HG03066 (cell line): Measurements from ENCODE around the gene C1QB.
"Not testable (repeated sequence)": the region's sequence is repeated elsewhere in the genome, so short reads cannot be mapped to it uniquely, and the experiment has no call there.

Experiments used
- ATAC-seq: cut with Tn5 transposase; IDR thresholded peaks from one replicate; pipeline ENCODE4 v1.9.1; 2021; ENCODE audit warnings: low read depth; ENCODE audit not compliant: unreplicated experiment

The C1QB gene

GRCh38 chr1:22662318-22662717 is 9.3 kb downstream of the C1QB start:
- no peak for ATAC-seq

GRCh38 chr1:22662986-22663408 is 10.0 kb downstream of the C1QB start:
- ATAC-seq: no peak

DNA sequence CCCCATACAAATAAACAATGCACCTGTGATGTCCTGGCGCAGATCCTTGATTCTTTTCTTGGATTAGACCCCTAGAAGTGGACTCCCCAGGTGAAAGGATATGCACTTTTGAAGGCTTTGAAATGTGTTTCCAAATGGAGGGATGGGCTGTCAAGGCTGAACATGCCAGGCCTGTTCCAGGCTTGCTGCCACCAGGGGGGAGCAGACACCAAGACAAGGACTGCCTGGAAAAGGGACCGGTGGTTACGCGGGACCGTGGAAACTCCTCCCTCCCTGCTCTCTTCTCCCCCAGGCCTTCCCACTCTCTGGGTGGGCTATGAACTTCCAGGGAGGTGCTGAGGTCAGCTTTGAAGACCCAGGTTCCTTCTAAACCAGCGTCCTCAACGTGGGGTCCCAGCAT is 12.7 kb downstream of the C1QB start:
- no peak for ATAC-seq

DNA sequence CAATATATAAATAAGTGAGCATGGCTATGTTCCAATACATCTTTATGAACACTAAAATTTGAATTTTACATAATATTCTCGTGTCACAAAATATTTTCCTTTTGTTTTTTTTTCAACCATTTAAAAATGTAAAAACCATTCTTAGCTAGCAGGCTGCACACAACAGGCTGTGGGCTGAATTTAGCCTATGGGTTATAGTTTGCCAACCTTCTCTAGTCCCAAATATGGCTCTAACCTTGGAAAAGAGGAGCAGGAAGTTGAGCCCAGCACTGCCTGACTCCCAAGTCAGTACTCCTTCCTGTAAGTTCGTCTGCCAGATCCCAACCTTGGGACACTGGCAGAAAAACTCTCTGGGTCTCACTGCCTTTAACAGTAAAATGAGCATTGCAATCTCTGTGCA is 13.4 kb downstream of the C1QB start:
- ATAC-seq: no peak

DNA sequence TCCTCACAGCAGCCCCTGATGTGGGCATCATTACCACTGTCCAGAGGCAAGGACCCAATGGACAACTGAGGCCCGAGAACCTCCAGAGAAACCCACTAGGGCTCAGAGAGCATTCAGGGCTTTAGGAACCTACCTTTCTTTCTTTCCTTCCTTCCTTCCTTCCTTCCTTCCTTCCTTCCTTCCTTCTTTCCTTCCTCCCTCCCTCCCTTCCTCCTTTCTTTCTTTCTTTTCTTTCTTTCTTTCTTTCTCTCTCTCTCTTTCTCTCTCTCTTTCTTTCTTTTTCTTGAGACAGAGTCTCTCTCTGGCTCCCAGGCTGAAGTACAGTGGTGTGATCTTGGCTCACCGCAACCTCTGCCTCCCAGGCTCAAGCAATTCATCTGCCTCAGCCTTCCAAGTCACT is 15.8 kb downstream of the C1QB start:
- not testable (repeated sequence) for ATAC-seq

- ATAC-seq: no peak
Measured at GRCh38 chr1:22670352-22670975, 17.4 kb downstream of the C1QB start.

GRCh38 chr1:22671999-22672398 is 19.0 kb downstream of the C1QB start:
- no peak for ATAC-seq

GRCh38 chr1:22673486-22674409 is 20.7 kb downstream of the C1QB start:
- ATAC-seq: no peak

- no peak for ATAC-seq
Measured at GRCh38 chr1:22674410-22674749, 21.3 kb downstream of the C1QB start.

DNA sequence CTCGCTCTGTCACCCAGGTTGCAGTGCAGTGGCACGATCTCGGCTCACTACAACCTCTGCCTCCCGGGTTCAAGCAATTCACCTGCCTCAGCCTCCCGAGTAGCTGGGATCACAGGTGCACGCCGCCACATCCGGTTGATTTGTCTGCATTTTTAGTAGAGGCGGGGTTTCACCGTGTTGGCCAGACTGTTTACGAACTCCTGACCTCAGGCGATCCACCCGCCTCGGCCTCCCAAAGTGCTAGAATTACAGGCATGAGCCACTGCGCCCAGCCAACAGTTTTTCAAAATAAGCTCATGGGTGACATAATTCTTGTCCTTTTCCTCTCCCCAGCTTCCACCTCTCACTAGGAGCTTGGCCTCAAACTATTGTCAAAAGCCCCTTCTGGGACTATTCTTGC is 23.1 kb downstream of the C1QB start:
- ATAC-seq: not testable (repeated sequence)

- ATAC-seq: no peak
Measured at GRCh38 chr1:22676916-22677583, 24.0 kb downstream of the C1QB start.

GRCh38 chr1:22677931-22678896 is 25.2 kb downstream of the C1QB start:
- ATAC-seq: no peak

GRCh38 chr1:22680726-22681125 is 27.7 kb downstream of the C1QB start:
- ATAC-seq: no peak

DNA sequence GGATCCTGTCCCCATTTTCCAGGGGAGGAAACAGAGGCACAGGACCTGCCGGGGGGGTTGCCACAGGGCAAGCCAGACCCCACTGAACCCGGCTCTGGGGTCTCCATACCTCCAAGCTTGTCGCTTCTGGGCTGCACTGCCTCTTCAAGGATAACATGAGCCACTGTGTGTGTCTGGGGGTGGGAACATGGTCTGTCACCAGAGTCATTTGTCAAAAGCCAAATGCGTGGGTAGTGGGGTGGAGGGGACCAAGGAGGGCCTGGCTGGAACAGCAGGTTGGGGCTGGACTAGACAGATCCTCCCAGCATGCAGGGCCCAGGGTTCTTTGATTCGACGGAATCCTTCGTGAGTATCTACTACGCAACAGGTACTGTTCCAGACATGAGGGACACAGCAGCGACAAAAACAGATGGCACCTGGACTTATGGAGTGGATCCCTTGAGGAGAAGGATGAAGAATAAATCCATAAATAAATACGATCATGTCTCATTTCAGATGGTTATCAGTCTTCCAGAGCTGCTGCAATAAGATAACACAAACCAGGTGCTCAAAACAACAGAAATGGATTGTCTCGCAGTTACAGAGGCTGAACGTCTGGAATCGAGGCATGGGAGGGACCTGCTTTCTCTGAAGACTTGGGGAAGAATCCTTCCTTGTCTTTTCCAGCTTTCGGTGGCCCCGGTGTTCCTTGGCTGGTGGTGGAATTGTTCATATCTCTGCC is 28.7 kb downstream of the C1QB start:
- no peak for ATAC-seq

DNA sequence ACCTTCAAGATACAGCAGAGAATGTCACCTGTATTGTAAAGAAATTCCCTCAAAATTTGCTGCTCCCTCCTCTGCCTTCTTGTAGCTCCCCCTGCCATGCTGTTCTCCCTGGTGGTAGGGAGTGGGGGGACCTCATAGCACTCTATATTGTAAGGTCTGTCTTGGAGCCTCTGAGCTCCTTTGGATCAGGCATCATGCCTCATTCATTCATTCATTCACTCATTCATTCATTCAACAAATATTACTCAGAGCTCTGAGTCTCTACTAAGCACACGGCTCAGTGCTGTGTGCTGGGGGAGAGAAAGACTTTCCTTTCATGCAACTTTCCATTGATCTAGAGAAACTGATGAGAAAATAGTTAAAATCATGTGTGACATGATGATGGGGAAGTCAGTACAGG is 30.5 kb downstream of the C1QB start:
- no peak for ATAC-seq

DNA sequence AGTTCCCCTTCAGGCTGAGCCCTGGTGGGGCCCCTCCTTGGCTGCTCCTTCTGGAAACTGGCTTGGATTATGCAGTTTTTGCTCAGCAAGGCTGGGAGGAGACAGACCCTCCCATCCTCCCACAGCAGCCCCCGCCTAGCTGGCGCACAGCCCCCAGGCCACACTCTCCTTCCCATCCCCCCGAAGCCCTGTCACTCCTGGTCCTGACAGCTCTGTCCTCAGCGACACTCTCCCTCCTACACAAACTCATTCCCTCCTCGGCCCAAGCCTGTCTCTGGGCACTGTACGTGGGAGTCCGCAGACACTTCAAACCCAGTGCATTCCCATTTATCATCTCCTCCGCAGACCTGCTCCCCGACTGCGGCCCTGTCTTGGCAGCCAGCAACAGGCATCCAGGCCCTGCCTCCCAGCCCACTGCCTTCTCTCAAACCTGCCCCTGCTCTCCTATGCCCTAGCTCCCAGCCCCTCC is 32.6 kb downstream of the C1QB start:
- no peak for ATAC-seq

- no peak for ATAC-seq
Measured at GRCh38 chr1:22687191-22687590, 34.2 kb downstream of the C1QB start.

GRCh38 chr1:22688466-22688865 is 35.4 kb downstream of the C1QB start:
- ATAC-seq: no peak

DNA sequence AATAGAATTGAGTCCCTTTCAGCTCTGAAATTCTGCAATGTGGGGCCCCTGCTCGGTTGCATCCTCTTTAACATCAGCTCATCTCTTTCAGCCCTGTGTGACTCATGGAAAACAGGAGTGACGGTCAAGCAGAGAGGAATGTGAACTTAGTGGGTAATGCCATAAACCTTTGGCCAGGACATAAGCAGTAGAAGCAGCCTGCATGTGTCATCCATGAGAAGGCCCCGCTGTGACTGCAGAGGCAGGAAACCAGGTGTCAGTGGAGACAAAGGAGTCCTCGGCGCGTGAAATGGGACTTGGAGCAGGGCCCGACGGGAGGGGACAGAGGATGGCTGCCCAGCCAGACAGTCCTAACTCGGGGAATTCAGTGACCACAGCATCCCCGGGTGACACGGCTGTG is 36.5 kb downstream of the C1QB start:
- ATAC-seq: no peak
